Measurements from ENCODE around the gene NPEPL1. TPM values are rescaled to one million over a fixed set of nuclear protein-coding genes. Genes with fewer than 3 reads are reported as not detected.

NPEPL1 gene
- polyA plus RNA-seq, 1 donor (not counting 4 experiments of a cell fraction or from before 2014, with no cell fraction given), result 4.4 TPM

- TF ChIP-seq EZH2 (IDR thresholded peaks at IDR 0.05; ENCODE audit: low read length) (no peak), CTCF (optimal IDR thresholded peaks at IDR 0.05 in 1 of 3, IDR thresholded peaks at IDR 0.05 in 1 of 3, conservative IDR thresholded peaks at IDR 0.05 in 1 of 3; ENCODE audit: extremely low read depth in 1 of 3, insufficient read depth in 2 of 3, low read length in 3 of 3) (no peak)
- H3K27me3 ChIP-seq (ENCODE audit: control insufficient read depth, extremely low read depth, insufficient read depth, low read length), result no peaks in the 10 kb centered on the region
- no peaks in the 10 kb centered on the region for H3K9me3 ChIP-seq (ENCODE audit: control insufficient read depth, low read depth, low read length)
- H4K20me1 ChIP-seq (ENCODE audit: control insufficient read depth, extremely low read depth, insufficient read depth, low read length), result peaks cover 2% of the 10 kb centered on the region
- no peak overlapping the region for H3K9ac ChIP-seq (ENCODE audit: control insufficient read depth, extremely low read depth, insufficient read depth, low read length)
- no peak overlapping the region for H3K4me3 ChIP-seq (ENCODE audit: control insufficient read depth in 2 of 3, extremely low read depth in 1 of 3, insufficient read depth in 2 of 3, low read depth in 1 of 3, low read length in 3 of 3)
- peaks cover 13 to 19% of the 10 kb centered on the region in 2 experiments for H3K36me3 ChIP-seq (ENCODE audit: control insufficient read depth in 2 of 2, extremely low read depth in 1 of 2, insufficient read depth in 2 of 2, low read length in 2 of 2)
- no peaks in the 10 kb centered on the region for H3K9me1 ChIP-seq (ENCODE audit: control insufficient read depth, extremely low read depth, insufficient read depth, low read length)
- DNase-seq (ENCODE audit: low read depth, low spot score) (no peak), FAIRE-seq (no peak)
- no peak overlapping the region for H3K27ac ChIP-seq (ENCODE audit: control insufficient read depth, insufficient read depth, low read length)
- H3K79me2 ChIP-seq (ENCODE audit: control insufficient read depth, insufficient read depth, low read length), result peaks cover 91% of the 10 kb centered on the region
- peaks cover 25% of the 10 kb centered on the region for H3K4me1 ChIP-seq (ENCODE audit: control insufficient read depth, extremely low read depth, insufficient read depth, low read length)
- dilution Hi-C loops (cut with MboI; ENCODE audit: extremely low pct_ligation_motif_present, low sequenced_read_pairs), result no loop called here
- no peak overlapping the region for H2AFZ ChIP-seq (ENCODE audit: control insufficient read depth, low read length)
- H3K4me2 ChIP-seq (ENCODE audit: control insufficient read depth, extremely low read depth, insufficient read depth, low read depth, low read length), result no peak overlapping the region
Observed at GRCh38 chr20:58659841-58660240, 32.8 kb upstream of the NPEPL1 start.

- Histone ChIP-seq H3K27me3 (ENCODE audit: control insufficient read depth, extremely low read depth, insufficient read depth, low read length) (no peaks in the 10 kb centered on the region), H3K4me3 (ENCODE audit: control insufficient read depth in 2 of 3, extremely low read depth in 1 of 3, insufficient read depth in 2 of 3, low read depth in 1 of 3, low read length in 3 of 3) (no peak overlapping the region), H3K9ac (ENCODE audit: control insufficient read depth, extremely low read depth, insufficient read depth, low read length) (no peak overlapping the region), H3K4me1 (ENCODE audit: control insufficient read depth, extremely low read depth, insufficient read depth, low read length) (peaks cover 16% of the 10 kb centered on the region), H3K9me3 (ENCODE audit: control insufficient read depth, low read depth, low read length) (no peaks in the 10 kb centered on the region), H3K9me1 (ENCODE audit: control insufficient read depth, extremely low read depth, insufficient read depth, low read length) (no peaks in the 10 kb centered on the region), H3K4me2 (ENCODE audit: control insufficient read depth, extremely low read depth, insufficient read depth, low read depth, low read length) (no peak overlapping the region), H4K20me1 (ENCODE audit: control insufficient read depth, extremely low read depth, insufficient read depth, low read length) (peaks cover 2% of the 10 kb centered on the region), H3K36me3 (ENCODE audit: control insufficient read depth in 2 of 2, extremely low read depth in 1 of 2, insufficient read depth in 2 of 2, low read length in 2 of 2) (peaks cover 14 to 19% of the 10 kb centered on the region in 2 experiments), H3K27ac (ENCODE audit: control insufficient read depth, insufficient read depth, low read length) (no peak overlapping the region), H2AFZ (ENCODE audit: control insufficient read depth, low read length) (no peak overlapping the region), H3K79me2 (ENCODE audit: control insufficient read depth, insufficient read depth, low read length) (peaks cover 90% of the 10 kb centered on the region)
- no peak for TF ChIP-seq CTCF (optimal IDR thresholded peaks at IDR 0.05 in 1 of 3, IDR thresholded peaks at IDR 0.05 in 1 of 3, conservative IDR thresholded peaks at IDR 0.05 in 1 of 3; ENCODE audit: extremely low read depth in 1 of 3, insufficient read depth in 2 of 3, low read length in 3 of 3)
- TF ChIP-seq EZH2 (IDR thresholded peaks at IDR 0.05; ENCODE audit: low read length), result no peak
- dilution Hi-C loops (cut with MboI; ENCODE audit: extremely low pct_ligation_motif_present, low sequenced_read_pairs), result no loop called here
- FAIRE-seq, result no peak
- DNase-seq (ENCODE audit: low read depth, low spot score), result no peak
Observed at GRCh38 chr20:58660855-58661597, 31.6 kb upstream of the NPEPL1 start.
